OCI-LY3 (cell line): ENCODE data around the gene FCER2.

Experiments used
- CTCF ChIP-seq: fragments of 200-600, 300-600 bp; sonication (generic); IDR thresholded peaks from 2 replicates; pipeline ENCODE4 v1.5.1; 2014; ENCODE audit warnings: antibody characterized with exemption, low read length, low read depth
- EZH2phosphoT487 ChIP-seq: fragments of 200-600 bp; shearing (Covaris generic); IDR thresholded peaks from 2 replicates; pipeline ENCODE4 v1.6.1; 2018; ENCODE audit warnings: antibody characterized with exemption, mixed run types, low read depth

DNA sequence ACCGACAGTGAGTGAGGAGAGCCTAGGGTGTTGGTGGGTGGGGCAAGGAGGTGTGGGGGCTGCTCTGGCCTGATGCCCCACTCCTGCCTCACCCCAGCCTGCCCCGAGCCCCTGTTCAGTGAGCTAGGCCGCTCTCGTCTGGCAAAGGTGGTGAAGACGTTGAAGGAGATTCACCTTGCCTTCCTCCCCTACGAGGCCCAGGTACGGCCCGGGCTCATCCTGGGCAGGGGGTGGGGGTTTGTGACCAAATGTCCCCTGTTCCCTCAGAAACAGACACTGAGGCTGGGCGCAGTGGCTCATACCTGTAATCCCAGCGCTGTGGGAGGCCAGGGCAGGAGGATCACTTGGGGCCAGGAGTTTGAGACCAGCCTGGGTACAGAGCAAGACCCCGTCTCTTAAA, 61.1 kb downstream of the FCER2 start:
- TF ChIP-seq CTCF (no peak), EZH2phosphoT487 (no peak)
